HG03442 (cell line): Measurements from ENCODE around the gene LILRA5.
"Not testable (repeated sequence)": the region's sequence is repeated elsewhere in the genome, so short reads cannot be mapped to it uniquely, and the experiment has no call there.

Experiments used
- ATAC-seq: cut with Tn5 transposase; IDR thresholded peaks from one replicate; pipeline ENCODE4 v1.9.1; 2021; ENCODE audit warnings: mild to moderate bottlenecking, moderate library complexity; ENCODE audit not compliant: unreplicated experiment

LILRA5 gene

DNA sequence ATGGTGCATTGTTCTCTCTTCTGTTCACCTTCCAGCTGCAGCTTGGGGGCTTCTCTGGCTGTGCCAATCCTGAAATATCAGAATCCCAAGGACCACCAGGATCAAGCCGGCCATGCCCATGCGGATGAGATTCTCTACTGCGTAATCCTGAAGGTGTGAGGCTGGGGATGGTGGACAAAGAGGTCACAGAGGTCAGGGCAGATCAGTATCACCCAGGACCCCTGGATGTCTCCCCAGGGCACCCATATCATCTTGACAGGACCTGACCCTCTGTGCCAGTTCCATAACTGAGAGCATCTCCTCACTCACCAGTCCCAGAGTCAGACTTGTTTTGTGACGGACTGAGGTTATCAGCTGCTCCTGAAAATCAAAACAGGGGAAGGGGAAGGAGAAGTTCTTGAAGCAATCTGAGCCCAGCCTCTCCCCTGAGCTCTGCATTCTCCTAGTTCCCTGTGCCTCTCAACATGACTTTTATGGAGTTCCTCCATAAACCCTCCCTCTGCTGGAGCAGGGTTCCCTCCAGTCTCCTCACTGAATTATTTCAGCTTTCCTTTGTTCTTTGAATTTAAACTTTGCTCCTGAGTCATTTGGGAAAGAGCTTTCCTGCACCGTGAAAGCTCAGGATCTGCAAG, 5.5 kb downstream of the LILRA5 start:
- no peak for ATAC-seq

DNA sequence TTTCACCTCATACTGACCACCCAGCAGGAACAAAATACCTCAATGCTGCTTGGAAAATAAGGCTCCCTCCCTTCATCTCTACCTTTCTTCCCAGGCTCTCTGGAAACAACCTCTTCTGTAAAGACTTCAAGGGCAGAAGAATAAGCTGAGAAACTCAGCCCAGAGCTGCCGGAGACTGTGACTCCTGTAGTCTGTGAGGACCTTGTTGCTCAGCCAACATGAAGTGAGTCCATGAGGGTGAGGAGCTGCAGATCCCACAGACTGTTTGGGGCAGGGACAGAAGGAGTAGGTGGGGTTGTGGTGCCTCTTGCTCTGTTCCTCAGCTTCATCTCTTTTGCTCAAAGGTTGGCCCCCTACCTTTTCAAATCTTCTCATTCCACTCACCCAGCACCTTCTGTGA, 7.8 kb downstream of the LILRA5 start:
- ATAC-seq: no peak

DNA sequence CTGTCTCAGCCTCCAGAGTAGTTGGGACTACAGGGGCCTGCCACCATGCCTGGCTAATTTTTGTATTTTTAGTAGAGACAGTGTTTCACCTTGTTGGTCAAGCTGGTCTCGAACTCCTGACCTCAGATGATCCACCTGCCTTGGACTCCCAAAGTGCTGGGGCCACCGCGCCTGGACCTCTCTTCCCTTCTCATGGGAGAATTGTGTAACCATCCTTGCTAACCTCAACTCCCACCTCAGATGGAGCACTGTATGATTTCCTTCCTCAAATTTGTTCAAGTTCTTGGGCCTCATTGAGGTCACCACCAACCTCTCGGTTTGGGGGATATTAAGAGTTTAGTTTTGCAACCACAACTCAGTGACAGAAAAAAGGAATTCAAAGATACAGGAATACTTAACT, 10.7 kb downstream of the LILRA5 start:
- no peak for ATAC-seq

DNA sequence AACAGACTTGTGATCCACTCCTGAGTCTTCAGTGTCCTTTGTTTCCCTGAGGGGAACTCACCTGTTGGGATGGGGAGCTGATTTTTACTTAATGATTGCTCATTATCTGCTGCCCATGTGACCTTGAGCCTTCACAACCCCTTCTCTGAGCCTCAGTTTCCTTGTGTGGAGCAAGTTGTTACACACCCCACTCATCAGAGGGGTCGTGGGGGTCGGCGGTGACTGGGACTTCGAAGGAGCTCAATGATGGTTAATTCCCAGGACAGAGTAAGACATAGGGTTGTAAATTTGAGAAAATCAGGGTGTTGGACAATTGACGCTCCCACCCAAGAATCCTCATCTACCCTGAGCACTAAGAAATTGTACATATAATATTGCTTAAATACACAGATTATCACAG, 13.5 kb downstream of the LILRA5 start:
- ATAC-seq: no peak

DNA sequence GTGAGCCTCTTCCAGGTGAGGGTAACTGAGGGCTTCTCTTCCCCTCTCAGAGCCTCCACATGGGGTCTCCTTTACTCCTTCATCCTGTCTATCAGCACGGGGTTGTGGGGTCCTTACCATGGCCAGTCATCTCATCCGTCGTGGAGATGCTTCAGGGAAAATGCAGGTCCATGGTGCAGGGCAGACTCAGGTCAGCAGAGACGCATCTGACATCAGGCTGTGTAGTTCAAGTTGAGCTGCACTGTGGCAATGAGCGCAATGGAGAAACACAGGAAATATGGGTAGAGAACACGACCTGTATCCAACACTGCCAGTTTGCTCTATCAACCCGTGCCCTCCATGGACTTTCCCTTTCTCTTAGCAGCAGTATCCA, 13.9 kb downstream of the LILRA5 start:
- ATAC-seq: no peak

DNA sequence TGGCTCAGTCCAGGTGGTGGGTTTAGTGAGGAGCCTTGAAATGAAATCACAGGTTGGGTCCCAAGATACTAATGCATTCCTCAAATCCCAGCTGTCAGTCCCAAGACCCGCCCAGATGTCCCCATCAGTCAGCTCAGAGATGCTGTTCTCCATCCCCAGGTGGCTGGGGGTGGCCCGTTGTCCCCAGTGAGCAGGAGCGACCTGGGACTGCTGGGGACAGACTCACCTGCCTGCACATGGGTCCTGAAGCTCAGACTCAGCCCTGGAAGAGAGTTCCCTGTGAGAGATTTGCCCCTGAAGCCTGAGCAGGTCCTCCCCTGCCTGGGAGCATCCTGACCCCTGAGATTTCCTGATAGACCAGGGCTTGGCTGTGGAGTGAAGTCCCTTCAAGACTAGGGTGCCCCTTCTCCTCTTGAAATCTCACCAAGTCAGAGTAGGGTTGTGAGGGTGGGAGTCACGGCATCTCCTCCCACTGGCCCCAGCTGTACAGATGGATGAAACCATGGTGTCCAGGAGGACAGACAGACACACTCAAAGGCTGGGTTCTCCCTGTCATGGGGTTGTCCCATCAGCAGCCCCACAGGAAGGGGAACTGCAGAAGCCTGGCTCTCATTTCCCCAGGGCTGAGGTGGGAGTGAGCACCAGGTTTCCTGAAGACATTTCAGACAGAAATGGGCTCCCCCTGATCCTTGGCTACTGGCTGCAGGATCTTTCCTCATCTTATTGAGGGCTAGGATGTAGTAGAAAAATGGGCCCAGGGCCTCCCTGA, 14.4 kb downstream of the LILRA5 start:
- no peak for ATAC-seq

DNA sequence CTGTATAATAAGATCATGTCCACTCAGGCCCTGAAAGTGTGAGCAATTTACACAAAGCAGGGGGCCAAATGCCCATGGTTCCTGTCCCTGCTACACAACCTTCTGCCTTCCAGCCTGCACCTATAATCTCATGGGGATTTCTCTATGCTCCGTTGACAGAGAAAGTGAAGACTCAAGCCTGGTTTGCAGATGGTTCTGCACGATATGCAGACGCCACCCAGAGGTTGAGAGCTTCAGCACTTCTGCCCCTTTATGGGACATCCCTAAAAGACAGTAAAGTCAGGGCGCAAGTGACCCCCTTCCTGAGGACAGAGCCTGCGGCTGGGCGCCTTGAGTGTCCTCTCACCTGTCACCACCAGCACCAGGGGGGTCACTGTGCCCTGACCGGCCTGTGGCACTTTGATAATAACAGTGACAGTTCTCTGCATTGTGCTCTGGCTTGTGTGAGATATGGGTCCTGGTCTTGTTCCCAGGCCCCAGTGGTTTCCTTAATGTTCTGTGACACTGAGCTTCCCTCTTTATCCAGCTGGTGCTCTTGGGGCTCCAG, 15.1 kb downstream of the LILRA5 start:
- ATAC-seq: no peak

DNA sequence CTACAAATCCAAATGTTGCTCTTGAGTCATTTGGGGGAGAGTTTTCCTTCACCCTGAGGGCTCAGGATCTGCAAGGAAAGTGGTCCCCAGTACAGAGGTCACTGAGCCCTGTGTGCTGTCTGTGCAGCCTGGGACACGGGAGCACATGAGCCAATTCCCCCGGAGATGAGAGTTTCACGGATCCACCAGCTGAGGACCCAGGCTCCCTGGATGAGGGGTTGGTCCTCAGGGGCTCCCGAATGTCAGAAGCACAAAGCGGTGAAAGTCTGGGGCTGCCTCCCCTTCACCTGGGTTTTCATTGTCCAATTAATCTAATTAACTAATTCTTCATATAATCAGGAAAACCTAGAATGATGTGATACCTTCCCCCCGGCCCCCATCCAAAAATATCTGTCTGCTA, 18.4 kb downstream of the LILRA5 start:
- ATAC-seq: no peak

DNA sequence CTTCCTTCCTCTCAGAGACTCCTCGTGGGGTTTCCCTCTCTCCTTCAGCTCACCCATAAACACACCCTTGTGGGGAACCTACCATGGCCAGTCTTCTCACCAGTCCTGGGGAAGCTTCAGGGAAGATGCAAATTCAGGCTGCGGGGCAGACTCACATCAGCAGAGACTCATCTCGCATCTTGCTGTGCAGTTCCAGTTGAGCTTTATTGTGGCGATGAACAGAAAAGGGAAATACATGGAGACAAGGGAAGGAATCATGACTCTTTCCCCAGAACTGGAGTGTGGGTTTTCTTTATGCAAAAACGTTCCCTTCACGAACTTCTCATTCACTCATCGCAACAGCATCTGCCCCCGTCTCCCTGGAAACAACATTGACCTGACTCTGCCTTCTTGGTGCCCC, 23.8 kb downstream of the LILRA5 start:
- not testable (repeated sequence) for ATAC-seq

DNA sequence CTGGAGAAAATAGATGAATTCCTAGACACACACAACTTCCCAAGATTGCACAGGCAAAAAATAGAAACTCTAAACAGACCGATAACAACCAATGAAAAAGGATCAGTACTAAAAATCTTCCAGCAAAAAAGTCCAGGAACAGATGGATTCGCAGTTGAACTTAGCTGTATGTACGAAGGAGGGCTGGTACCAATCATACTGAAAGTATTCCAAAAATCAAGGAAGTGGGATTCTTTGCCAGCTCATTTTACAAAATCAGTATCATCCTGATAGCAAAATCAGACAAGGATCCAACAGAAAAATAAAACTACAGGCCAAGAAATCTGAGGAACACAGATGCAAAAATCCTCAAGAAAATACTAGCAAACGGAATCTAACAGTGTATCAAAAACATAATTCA, 25.5 kb downstream of the LILRA5 start:
- no peak for ATAC-seq

DNA sequence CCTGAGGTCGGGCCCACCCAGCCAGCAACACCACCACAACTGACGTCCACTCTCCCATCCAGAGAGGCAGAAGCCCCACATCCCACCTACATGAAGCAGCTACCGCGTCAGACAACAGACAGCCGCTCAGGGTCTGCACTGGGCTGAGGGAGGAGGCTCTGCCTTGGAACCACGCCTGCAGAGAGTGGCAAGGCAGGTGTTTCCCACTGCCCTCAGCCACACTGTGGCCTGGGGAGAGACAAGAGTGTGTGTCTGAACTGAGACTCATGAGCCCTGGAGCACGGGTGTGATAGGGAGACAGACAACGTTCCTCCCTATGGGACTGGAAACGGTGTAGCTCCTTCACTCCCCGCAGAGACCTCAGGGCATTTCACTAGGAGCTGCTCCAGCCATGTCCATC, 26.7 kb downstream of the LILRA5 start:
- not testable (repeated sequence) for ATAC-seq

DNA sequence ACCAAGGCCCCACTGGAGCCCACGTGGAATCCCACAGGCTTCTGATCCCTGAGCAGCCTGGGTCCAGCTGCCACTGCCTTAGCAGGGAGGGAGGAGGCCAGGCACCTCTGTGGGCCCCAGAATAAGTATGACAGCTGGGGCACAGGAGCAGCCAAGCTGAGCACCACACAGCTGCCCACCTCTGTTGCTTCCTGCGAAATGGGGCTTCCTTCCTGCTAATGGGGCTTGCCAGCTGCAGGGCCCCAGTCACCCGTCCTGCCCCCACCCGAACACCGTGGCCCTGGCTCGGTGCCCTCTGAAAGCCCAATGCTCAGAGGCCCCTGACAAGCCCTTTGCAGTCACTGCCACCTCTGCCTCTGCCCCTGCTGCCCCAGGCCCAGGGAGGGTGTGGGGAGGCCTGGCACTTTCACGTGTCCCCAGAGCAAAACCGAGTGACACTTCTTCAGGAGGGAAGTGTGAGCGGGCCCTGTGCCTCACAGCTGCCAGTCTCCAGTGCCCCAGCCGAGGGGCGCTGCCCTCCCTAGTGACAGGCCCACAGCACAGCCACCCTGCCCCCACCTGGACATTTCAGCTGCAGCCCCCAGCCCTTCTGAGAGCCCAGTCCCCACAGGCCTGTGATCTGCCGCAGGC, 27.4 kb downstream of the LILRA5 start:
- ATAC-seq: not testable (repeated sequence)

DNA sequence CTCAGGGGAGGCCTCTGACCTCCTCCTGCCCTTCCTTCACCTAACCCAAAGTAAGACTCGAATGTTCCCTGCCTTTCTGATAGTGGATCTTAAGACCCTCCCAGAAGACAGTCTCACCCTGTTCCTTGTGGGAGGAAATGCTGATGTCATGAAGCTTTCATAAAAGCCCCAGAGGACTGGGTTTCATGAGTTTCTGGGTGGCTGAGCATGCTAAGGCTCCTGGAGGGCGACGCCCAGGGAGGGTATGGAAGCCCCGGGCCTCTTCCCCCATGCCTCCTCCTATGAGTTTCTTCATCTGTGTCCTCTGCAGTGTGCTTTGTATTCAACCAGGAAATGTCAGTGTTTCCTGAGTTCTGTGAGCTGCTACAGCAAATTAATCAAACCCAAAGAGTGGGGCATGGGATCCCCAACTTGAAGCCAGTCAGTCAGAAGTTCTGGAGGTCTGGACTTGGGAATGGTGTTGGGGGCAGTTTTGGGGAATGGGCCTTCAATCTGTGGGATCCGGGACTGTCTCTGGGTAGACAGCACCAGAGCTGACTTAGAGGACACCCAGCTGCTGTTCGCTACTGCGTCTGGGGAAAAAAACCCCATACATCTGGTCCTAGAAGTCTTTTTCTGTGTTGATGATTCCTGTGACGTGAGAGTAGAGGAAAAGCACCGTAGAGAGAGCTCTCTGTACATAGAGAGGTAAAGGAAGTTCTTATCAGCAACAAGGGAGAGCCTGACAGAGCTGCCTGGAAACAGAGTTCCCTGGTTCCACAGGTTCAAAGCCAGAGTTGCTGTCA, 30.1 kb downstream of the LILRA5 start:
- no peak for ATAC-seq

DNA sequence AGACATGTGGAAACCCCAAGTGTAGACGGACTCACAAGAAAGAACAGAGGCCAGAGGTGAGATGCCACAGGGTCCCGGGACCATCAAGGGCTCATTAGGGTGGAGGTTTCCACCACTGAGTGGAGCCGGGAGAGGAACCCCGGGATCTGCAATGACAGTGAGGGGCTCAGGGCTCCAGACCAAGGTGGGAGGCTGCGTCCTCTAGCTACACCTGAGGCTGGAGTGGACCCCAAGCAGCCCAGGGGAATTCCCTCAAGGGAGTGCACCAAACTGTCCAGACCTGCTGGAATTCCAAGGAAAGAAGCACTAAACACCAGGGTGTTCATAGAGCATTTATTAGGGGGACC, 31.3 kb downstream of the LILRA5 start:
- ATAC-seq: not testable (repeated sequence)

DNA sequence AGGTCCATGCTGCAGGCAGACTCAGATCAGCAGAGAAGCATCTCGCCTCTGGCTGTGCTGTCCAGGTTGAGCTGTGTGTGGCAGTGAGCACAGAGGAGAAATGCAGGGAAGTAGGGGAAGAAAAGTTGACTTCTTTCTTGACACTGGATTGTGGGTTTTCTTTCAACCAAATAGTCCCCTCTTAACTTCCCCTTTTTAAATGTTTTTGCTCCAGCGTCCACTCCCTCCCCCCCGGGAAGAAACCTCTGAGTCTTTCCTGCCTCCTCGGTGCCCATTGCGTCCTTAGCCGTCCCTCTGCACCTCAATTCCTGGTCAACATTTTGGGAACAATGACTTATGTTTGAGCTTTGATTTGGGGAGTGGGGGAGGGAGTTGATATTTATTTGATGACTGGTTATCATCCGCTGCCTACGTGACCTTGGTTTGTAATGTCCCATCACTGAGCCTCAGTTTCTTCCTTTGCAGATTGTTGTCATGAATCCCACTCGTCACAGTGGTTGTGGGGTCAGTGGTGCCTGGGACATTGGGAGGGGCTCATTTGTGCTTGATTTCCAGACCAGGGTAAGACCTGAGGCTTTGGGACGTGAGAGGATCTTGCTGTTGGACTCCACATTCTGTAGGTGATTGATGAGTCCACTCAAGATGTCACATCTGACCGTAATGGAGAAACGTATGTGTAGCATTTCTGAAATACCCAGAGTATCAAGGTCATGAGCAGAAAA, 31.8 kb downstream of the LILRA5 start, which contains the start of gene LILRB2:
Gene LILRB2 (minus strand): TSS at position 104 of the 722 bp plus-strand sequence. CDS start 614 bp downstream, outside the sequence.
- ATAC-seq: no peak

DNA sequence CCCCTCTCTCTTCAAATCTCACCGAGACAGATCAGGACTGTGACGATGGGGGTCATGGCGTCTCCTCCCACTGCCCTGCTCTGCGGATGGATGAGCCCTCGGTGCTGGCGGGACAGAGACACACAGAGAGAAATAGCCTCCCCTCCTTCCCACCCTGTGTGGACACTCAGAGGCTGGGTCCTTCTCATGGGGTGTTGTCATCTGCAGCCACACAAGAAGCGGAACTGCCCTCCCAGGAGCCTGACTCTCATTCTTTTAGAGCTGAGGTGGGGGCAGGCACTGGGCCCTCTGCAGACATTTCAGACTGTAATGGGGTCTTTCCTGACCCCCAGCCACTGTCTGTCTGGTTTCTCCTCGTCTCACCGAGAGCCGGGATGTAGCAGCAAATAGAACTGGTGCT, 32.5 kb downstream of the LILRA5 start:
- ATAC-seq: not testable (repeated sequence)

DNA sequence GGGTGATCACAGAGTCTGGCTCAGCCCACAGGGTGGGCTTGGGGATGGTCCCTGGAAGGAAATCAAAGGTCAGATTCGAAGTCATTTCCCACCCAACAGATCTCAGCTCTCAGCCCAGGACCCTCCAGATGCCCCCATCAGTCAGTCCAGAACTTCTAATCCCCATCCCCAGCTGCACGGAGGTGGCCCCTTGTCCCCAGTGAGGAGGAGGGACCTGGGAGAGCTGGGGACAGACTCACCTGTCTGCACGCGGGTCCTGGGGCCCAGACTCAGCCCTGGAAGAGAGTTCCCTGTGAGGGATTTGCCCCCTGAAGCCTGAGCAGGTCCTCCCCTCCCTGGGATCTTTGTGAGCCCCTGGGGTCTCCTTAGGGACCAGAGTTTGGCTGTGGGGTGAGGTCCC, 32.9 kb downstream of the LILRA5 start:
- ATAC-seq: not testable (repeated sequence)

DNA sequence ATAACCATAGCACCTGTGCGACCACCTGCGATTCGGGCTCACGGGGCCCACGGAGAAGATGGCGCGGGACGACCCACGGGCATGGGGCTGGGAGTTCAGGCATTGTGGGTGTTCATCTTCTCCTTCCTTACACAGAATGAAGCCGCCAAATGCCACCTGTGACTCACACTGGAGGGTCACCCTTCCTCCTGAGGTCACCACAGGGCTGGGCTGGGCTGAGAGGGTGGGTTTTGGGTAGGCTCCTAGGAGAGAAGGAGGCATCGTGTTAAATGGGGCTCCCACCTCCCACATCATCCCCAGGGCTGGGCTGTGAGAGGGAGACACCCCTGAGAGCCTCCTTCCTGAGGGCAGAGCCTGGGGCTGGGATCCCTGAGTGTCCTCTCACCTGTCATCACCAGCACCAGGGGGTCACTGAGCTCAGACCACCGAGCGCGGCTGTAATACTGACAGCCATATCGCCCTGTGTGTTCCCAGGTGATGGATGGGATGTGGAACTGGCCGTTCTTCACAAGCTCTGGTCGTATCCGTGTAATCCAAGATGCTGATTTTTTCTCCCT, 33.5 kb downstream of the LILRA5 start:
- ATAC-seq: no peak

DNA sequence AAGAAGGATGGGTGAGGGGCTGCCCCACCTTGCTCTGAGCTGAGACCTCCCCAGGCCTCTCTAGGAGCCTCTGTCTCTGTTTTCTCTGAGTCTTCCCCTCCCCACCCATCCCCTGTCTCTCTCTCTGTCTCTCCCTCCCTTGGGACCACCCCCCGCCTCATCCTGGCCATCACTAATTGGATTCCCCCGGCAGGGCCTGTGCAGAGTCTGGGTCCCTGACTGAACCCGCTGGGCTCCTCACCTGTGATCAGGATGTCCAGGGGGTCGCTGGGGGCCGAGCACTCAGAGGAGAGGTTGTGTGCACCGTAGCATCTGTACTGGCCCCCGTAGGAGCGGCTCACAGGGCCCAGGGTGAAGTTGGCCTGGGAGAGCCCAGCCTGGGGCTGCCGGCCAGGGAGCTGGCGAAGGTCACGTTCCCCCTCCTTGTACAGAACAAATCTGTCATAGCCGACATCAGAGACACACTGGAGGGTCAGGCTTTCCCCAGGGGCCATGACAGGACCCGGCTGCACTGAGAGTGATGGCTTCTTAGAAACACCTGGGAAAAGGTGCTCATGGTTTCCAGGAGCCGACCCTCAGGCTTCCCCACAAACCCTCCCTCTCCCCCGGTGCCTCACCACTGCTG, 34.3 kb downstream of the LILRA5 start:
- not testable (repeated sequence) for ATAC-seq

DNA sequence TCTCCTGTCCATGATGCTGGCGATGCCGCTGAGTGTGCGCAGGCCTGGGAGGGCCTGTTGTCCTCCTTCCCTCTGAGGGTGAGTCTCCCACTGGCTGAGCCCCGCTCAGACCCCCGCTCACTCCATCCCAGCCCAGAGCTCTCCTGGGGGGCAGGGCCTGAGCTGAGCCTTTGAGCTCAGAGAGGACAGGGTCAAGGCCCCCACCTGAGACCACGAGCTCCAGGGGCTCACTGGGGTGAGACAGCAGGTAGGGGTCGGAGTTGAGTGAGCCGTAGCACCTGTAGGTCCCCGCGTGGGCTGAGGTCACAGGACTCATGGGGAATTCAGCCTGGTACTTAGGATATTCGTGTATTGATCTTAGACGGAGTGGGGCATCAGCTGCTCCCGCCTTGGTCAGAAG, 34.9 kb downstream of the LILRA5 start:
- not testable (repeated sequence) for ATAC-seq
